HCT116 (cell line): Measurements from ENCODE around the gene BSCL2. TPM values are rescaled to one million over a fixed set of nuclear protein-coding genes. Genes with fewer than 3 reads are reported as not detected.

Experiments used
- ATAC-seq: fragments of 200-7000 bp; cut with Tn5 transposase; 2 replicates; pipeline ENCODE4 v1.9.1; 2020; ENCODE audit warnings: mild to moderate bottlenecking, moderate library complexity
- BruUV-seq: library from RNA; stranded (reverse); fragments of 400-500 nt; replicated peaks from 2 replicates; lab custom pipeline; 2021; lab: Mats Ljungman, UMichigan
- CTCF ChIA-PET: fragments of 300-600 bp; sonication (Branson Sonifier 250); formaldehyde crosslinking; loops from one replicate; lab custom pipeline; 2021; ENCODE audit warnings: antibody characterized with exemption; lab: Charles Lee
- POLR2A ChIA-PET: fragments of 300-600, 350-600 bp; sonication (Branson Sonifier 250); formaldehyde crosslinking; loops from one replicate; lab custom pipeline; 2021; ENCODE audit warnings: antibody characterized with exemption; lab: Charles Lee
- RAD21 ChIA-PET, 2 experiments: fragments of 300-600 bp; sonication (Branson Sonifier 250); formaldehyde crosslinking; loops; one replicate each; lab custom pipeline; 2023; ENCODE audit warnings: low total read pairs in 2 of 2; ENCODE audit not compliant: uncharacterized antibody in 2 of 2, unreplicated experiment in 2 of 2, low non-redundant PET in 1 of 2; lab: Charles Lee
- DNase-seq: peaks from one replicate; pipeline ENCODE4 v3.0.0-alpha.2; 2010; ENCODE audit warnings: low read depth, low spot score
- H2AFZ ChIP-seq: fragments of 200-600 bp; shearing (Covaris generic), sonication (generic); 2 replicates; pipeline ENCODE4 v1.6.1; 2017; ENCODE audit warnings: low read depth, mixed run types, mixed read lengths, antibody characterized with exemption, low read length; ENCODE audit not compliant: poor library complexity, severe bottlenecking
- H3K27ac ChIP-seq: 2 replicates; pipeline ENCODE4 v1.5.1; 2012; ENCODE audit warnings: low read depth, low read length
- H3K27me3 ChIP-seq: fragments of 200-600 bp; sonication (generic); 2 replicates; pipeline ENCODE4 v1.6.1; 2016; ENCODE audit warnings: mixed run types, low read length, mixed read lengths; ENCODE audit not compliant: insufficient read depth
- H3K36me3 ChIP-seq, 2 experiments: fragments of 200-500 bp in 1 of 2; fragments of 200-600 bp in 1 of 2; sonication (Bioruptor generic) in 1 of 2; sonication (generic) in 1 of 2; 2 replicates each; pipeline versions ENCODE4 v1.5.1 to v1.6.1; 2014 to 2016; ENCODE audit warnings: low read length in 2 of 2, inconsistent platforms in 1 of 2, mixed read lengths in 1 of 2, mixed run types in 1 of 2; ENCODE audit not compliant: insufficient read depth in 2 of 2, control insufficient read depth in 1 of 2
- H3K4me1 ChIP-seq, 2 experiments: fragments of 200-600 bp in 1 of 2; sonication (generic) in 1 of 2; 2 replicates each; pipeline versions ENCODE4 v1.5.1 to v1.6.1; 2012 to 2017; ENCODE audit warnings: low read length in 2 of 2, inconsistent platforms in 1 of 2, mild to moderate bottlenecking in 1 of 2, mixed read lengths in 1 of 2, mixed run types in 1 of 2, moderate library complexity in 1 of 2; ENCODE audit not compliant: insufficient read depth in 2 of 2, control insufficient read depth in 1 of 2
- H3K4me2 ChIP-seq: fragments of 200-600 bp; sonication (generic); 2 replicates; pipeline ENCODE4 v1.6.1; 2017; ENCODE audit warnings: mixed run types, low read length, mixed read lengths
- H3K4me3 ChIP-seq, 2 experiments: fragments of 200-600 bp in 1 of 2; sonication (generic) in 1 of 2; replicated peaks in 1 of 2; 2 replicates each; pipeline ENCODE4 v1.5.1; 2011 to 2016; ENCODE audit warnings: low read length in 2 of 2, control low read depth in 1 of 2, low read depth in 1 of 2, mild to moderate bottlenecking in 1 of 2, mixed read lengths in 1 of 2, mixed run types in 1 of 2
- H3K79me2 ChIP-seq: fragments of 200-600 bp; sonication (generic); 2 replicates; pipeline ENCODE4 v1.6.1; 2017; ENCODE audit warnings: mild to moderate bottlenecking, mixed run types, low read length, moderate library complexity, mixed read lengths; ENCODE audit not compliant: insufficient read depth
- H3K9ac ChIP-seq: fragments of 200-600 bp; sonication (generic); 2 replicates; pipeline ENCODE4 v1.6.1; 2016; ENCODE audit warnings: low read length, mixed read lengths
- H3K9me2 ChIP-seq: fragments of 200-600 bp; sonication (generic), shearing (Covaris generic); 2 replicates; pipeline ENCODE4 v1.6.1; 2017; ENCODE audit warnings: mixed run types, mild to moderate bottlenecking, moderate library complexity; ENCODE audit not compliant: insufficient read depth
- H3K9me3 ChIP-seq, 2 experiments: fragments of 200-500 bp in 1 of 2; fragments of 200-600 bp in 1 of 2; sonication (Bioruptor generic) in 1 of 2; sonication (generic) in 1 of 2; 2 replicates each; pipeline ENCODE4 v1.6.1; 2014 to 2017; ENCODE audit warnings: low read length in 2 of 2, mixed read lengths in 2 of 2, inconsistent platforms in 1 of 2, low read depth in 1 of 2, mild to moderate bottlenecking in 1 of 2, mixed run types in 1 of 2, moderate library complexity in 1 of 2; ENCODE audit not compliant: control insufficient read depth in 1 of 2, insufficient read depth in 1 of 2
- H4K20me1 ChIP-seq: fragments of 200-600 bp; sonication (generic), shearing (Covaris generic); 2 replicates; pipeline ENCODE4 v1.6.1; 2017; ENCODE audit warnings: mixed run types, mild to moderate bottlenecking, moderate library complexity; ENCODE audit not compliant: insufficient read depth
- CBX3 ChIP-seq: IDR thresholded peaks from 2 replicates; pipeline ENCODE4 v1.6.1; 2012; ENCODE audit warnings: low read depth
- CEBPB ChIP-seq: IDR thresholded peaks from 2 replicates; pipeline ENCODE4 v1.6.1; 2012; ENCODE audit warnings: low read depth
- ELF1 ChIP-seq: IDR thresholded peaks from 2 replicates; pipeline ENCODE4 v1.6.1; 2012; ENCODE audit warnings: low read depth, borderline replicate concordance
- EZH2 ChIP-seq: fragments of 200-600 bp; sonication (generic); IDR thresholded peaks from 2 replicates; pipeline ENCODE4 v1.6.1; 2017; ENCODE audit warnings: antibody characterized with exemption, mixed run types
- RAD21 ChIP-seq: IDR thresholded peaks from 2 replicates; pipeline ENCODE4 v1.6.1; 2012; ENCODE audit warnings: low read depth, mild to moderate bottlenecking
- SP1 ChIP-seq: IDR thresholded peaks from 2 replicates; pipeline ENCODE4 v1.6.1; 2012; ENCODE audit warnings: low read depth
- ZNF274 ChIP-seq: fragments of 200-500 bp; sonication (Bioruptor generic); IDR thresholded peaks from 2 replicates; pipeline ENCODE4 v1.6.1; 2014; ENCODE audit warnings: mild to moderate bottlenecking, low read depth, low read length, inconsistent platforms
- intact Hi-C: fragments of 100-400 bp; cut with micrococcal nuclease; formaldehyde crosslinking; loops from 2 replicates; pipeline ENCODE4 v1.10.0; 2022
- total RNA-seq: library from RNA; stranded (reverse); gene quantifications from one replicate; pipeline ENCODE4 v1.2.1, GENCODE V29; 2021; ENCODE audit not compliant: unreplicated experiment
- TF ChIP-seq, protein P1 (sequence below): IDR thresholded peaks from 2 replicates; pipeline ENCODE4 v1.6.1; 2012
- TF ChIP-seq, protein P2 (sequence below): IDR thresholded peaks from 2 replicates; pipeline ENCODE4 v1.6.1; 2012; ENCODE audit warnings: low read depth
- TF ChIP-seq, protein P3 (sequence below): IDR thresholded peaks from 2 replicates; pipeline ENCODE4 v1.6.1; 2011; ENCODE audit warnings: mild to moderate bottlenecking, low read length, moderate library complexity; ENCODE audit not compliant: insufficient replicate concordance; ENCODE audit errors: extremely low read depth

The BSCL2 gene
- total RNA-seq, 1 experiment from 2014 or later, result 62.0 TPM

DNA sequence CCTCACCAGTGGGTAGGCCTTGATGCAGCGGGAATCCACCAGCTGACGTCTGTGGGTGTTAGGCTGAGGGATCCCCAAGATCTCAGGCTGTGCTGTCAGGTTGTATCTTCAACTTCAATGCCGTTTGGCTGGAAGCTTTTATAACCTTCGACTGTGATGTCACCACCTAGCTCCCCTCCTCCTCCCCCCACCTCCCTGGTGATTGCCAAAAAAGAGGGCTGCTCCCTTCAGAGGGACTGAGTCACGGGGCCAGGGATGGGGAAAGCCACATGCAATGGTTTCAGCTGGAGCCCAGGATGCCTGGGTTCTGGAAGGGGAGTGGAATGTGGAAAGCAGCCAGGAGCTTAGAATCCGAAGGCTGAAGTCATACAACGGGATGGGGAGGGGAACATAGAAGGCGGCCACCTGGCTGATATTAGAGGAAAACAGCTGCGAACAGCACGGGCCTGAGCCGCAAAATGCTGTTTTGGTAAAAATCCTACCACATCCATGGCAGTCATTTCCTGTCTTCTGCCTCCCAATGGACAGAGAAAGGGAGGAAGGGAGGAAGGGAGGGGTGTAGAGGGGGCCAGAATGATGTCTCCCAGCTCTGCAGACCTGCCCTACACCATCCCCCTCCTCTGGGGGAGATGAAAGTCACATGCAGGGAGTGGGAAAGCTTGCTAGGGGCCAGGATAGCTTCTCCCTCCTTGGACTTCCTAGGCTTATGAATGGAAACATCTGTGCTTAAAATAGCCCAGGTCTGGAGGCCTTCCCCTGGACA lies 17.6 kb downstream of the BSCL2 start, which contains the start of gene LRRN4CL:
TSS of gene LRRN4CL (minus strand) at position 110 of the 763 bp plus-strand sequence. CDS start 1,022 bp downstream, outside the sequence.
- H3K9me3 ChIP-seq, result no peaks in the 10 kb centered on the region
- H3K4me3 ChIP-seq, result no peak within 1 kb of the TSS
- DNase-seq, result no peak
- H3K4me2 ChIP-seq, result no peak within 1 kb of the TSS
- no peak for TF ChIP-seq ELF1
- TF ChIP-seq, protein P1, sequence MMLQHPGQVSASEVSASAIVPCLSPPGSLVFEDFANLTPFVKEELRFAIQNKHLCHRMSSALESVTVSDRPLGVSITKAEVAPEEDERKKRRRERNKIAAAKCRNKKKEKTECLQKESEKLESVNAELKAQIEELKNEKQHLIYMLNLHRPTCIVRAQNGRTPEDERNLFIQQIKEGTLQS, result no peak
- TF ChIP-seq RAD21, result no peak
- TF ChIP-seq, protein P2, sequence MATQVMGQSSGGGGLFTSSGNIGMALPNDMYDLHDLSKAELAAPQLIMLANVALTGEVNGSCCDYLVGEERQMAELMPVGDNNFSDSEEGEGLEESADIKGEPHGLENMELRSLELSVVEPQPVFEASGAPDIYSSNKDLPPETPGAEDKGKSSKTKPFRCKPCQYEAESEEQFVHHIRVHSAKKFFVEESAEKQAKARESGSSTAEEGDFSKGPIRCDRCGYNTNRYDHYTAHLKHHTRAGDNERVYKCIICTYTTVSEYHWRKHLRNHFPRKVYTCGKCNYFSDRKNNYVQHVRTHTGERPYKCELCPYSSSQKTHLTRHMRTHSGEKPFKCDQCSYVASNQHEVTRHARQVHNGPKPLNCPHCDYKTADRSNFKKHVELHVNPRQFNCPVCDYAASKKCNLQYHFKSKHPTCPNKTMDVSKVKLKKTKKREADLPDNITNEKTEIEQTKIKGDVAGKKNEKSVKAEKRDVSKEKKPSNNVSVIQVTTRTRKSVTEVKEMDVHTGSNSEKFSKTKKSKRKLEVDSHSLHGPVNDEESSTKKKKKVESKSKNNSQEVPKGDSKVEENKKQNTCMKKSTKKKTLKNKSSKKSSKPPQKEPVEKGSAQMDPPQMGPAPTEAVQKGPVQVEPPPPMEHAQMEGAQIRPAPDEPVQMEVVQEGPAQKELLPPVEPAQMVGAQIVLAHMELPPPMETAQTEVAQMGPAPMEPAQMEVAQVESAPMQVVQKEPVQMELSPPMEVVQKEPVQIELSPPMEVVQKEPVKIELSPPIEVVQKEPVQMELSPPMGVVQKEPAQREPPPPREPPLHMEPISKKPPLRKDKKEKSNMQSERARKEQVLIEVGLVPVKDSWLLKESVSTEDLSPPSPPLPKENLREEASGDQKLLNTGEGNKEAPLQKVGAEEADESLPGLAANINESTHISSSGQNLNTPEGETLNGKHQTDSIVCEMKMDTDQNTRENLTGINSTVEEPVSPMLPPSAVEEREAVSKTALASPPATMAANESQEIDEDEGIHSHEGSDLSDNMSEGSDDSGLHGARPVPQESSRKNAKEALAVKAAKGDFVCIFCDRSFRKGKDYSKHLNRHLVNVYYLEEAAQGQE, result no peak
- TF ChIP-seq, protein P3, sequence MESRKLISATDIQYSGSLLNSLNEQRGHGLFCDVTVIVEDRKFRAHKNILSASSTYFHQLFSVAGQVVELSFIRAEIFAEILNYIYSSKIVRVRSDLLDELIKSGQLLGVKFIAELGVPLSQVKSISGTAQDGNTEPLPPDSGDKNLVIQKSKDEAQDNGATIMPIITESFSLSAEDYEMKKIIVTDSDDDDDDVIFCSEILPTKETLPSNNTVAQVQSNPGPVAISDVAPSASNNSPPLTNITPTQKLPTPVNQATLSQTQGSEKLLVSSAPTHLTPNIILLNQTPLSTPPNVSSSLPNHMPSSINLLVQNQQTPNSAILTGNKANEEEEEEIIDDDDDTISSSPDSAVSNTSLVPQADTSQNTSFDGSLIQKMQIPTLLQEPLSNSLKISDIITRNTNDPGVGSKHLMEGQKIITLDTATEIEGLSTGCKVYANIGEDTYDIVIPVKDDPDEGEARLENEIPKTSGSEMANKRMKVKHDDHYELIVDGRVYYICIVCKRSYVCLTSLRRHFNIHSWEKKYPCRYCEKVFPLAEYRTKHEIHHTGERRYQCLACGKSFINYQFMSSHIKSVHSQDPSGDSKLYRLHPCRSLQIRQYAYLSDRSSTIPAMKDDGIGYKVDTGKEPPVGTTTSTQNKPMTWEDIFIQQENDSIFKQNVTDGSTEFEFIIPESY, result no peak
- no peak for TF ChIP-seq CBX3
- TF ChIP-seq EZH2, result no peak
- TF ChIP-seq ZNF274, result no peak
- no peak for TF ChIP-seq SP1
- TF ChIP-seq CEBPB, result no peak
- no peaks in the 10 kb centered on the region for H3K9me2 ChIP-seq
- CTCF ChIA-PET, result interaction anchor here (1.8 kb wide), 1 partner anchor 9 kb away, joined by 6 read pairs; no protein-coding TSS in a partner anchor
- no peaks in the 10 kb centered on the region for H4K20me1 ChIP-seq
- no peak within 1 kb of the TSS for H2AFZ ChIP-seq
- no peaks in the 10 kb centered on the region for H3K4me1 ChIP-seq
- peaks cover 19 to 30% of the 10 kb centered on the region in 2 experiments; a peak in 3 of 4 replicates for H3K36me3 ChIP-seq
- POLR2A ChIA-PET, result interaction anchor here (1.2 to 1.3 kb wide), 2 partner anchors 16 to 25 kb away, joined by 3 to 4 read pairs; partner anchors contain the start of genes C11orf98 and CSKMT
- no peaks in the 10 kb centered on the region for H3K27me3 ChIP-seq
- ATAC-seq, result no peak
- intact Hi-C loops, result loop anchor here (5.0 kb wide), 1 partner anchor 292 kb away; no protein-coding TSS in a partner anchor
- RAD21 ChIA-PET, result no interaction called here
- H3K79me2 ChIP-seq, result no peaks in the 10 kb centered on the region
- H3K9ac ChIP-seq, result no peak within 1 kb of the TSS
- no peak within 1 kb of the TSS for H3K27ac ChIP-seq
- no TSS peak for BruUV-seq
